CD4-positive, CD25-positive, alpha-beta regulatory T cell (primary cell): Measurements from ENCODE around the gene UBXN7. TPM values are rescaled to one million over a fixed set of nuclear protein-coding genes. Genes with fewer than 3 reads are reported as not detected.
A peak's percentile ranks its signal among the peaks of the same experiment; 100 is the strongest.
"Not testable (repeated sequence)": the region's sequence is repeated elsewhere in the genome, so short reads cannot be mapped to it uniquely, and the experiment has no call there.

Source experiments
- ATAC-seq, 2 donors: fragments of 150-1000 bp; cut with Tn5 transposase; one replicate each; pipeline ENCODE4 v1.10.0; 2021; ENCODE audit warnings: low read depth in 2 of 2, moderate number of reproducible peaks in 2 of 2, moderate library complexity in 1 of 2
- DNase-seq, 3 donors: peaks; one replicate each; pipeline versions ENCODE4 v3.0.0 to v3.0.0-alpha.2; 2012 to 2022; ENCODE audit warnings: mixed read lengths in 1 of 3
- H3K27ac ChIP-seq: one replicate; pipeline ENCODE4 v1.7.0; 2013; ENCODE audit warnings: mild to moderate bottlenecking, low read length; ENCODE audit not compliant: insufficient read depth, poor library complexity, severe bottlenecking
- H3K27me3 ChIP-seq: one replicate; pipeline ENCODE4 v1.7.0; 2013; ENCODE audit warnings: low read length; ENCODE audit not compliant: control insufficient read depth, insufficient read depth
- H3K36me3 ChIP-seq: one replicate; pipeline ENCODE4 v1.7.0; 2013; ENCODE audit warnings: mild to moderate bottlenecking, low read length, moderate library complexity; ENCODE audit not compliant: control insufficient read depth, insufficient read depth
- H3K4me1 ChIP-seq: 2 replicates; pipeline ENCODE4 v1.7.0; 2013; ENCODE audit warnings: mild to moderate bottlenecking, low read length; ENCODE audit not compliant: insufficient read depth, control insufficient read depth, poor library complexity, severe bottlenecking
- H3K4me3 ChIP-seq: one replicate; pipeline ENCODE4 v1.7.0; 2013; ENCODE audit warnings: low read depth, mild to moderate bottlenecking, low read length, moderate library complexity
- H3K9me3 ChIP-seq, 2 experiments: 1 replicate in 1 of 2; 2 replicates in 1 of 2; pipeline ENCODE4 v1.7.0; 2013; ENCODE audit warnings: low read length in 2 of 2, mild to moderate bottlenecking in 1 of 2, moderate library complexity in 1 of 2; ENCODE audit not compliant: control insufficient read depth in 2 of 2
- H3K27ac Mint-ChIP-seq, 3 donors: one replicate each; pipeline ENCODE4 v1.8.0; 2020 to 2022; ENCODE audit warnings: mild to moderate bottlenecking in 3 of 3, mixed read lengths in 3 of 3, moderate library complexity in 2 of 3
- H3K27me3 Mint-ChIP-seq: one replicate; pipeline ENCODE4 v1.8.0; 2022; ENCODE audit warnings: mild to moderate bottlenecking, mixed read lengths
- H3K36me3 Mint-ChIP-seq: one replicate; pipeline ENCODE4 v1.8.0; 2020; ENCODE audit warnings: mixed read lengths
- H3K4me1 Mint-ChIP-seq, 4 donors: one replicate each; pipeline ENCODE4 v1.8.0; 2020 to 2022; ENCODE audit warnings: mixed read lengths in 4 of 4, mild to moderate bottlenecking in 1 of 4
- H3K4me3 Mint-ChIP-seq, 4 donors: one replicate each; pipeline ENCODE4 v1.8.0; 2020 to 2022; ENCODE audit warnings: mild to moderate bottlenecking in 4 of 4, mixed read lengths in 4 of 4, moderate library complexity in 3 of 4
- H3K9me3 Mint-ChIP-seq, 7 donors: one replicate each; pipeline ENCODE4 v1.8.0; 2020 to 2022; ENCODE audit warnings: mixed read lengths in 7 of 7, mild to moderate bottlenecking in 3 of 7, moderate library complexity in 2 of 7
- polyA plus RNA-seq, 4 donors: library from polyadenylated mRNA; unstranded; fragments of 300-500 nt; fragmentation: Illumina TruSeq; gene quantifications; one replicate each; pipeline ENCODE4 v1.2.3, GENCODE V29; 2021
- total RNA-seq: library from RNA; stranded (reverse); gene quantifications from one replicate; pipeline ENCODE4 v1.2.3, GENCODE V29; 2022

UBXN7 gene
- total and polyA plus RNA-seq, 5 donors from 2014 or later: 23.6 to 93.8 (median 33.3) TPM

DNA sequence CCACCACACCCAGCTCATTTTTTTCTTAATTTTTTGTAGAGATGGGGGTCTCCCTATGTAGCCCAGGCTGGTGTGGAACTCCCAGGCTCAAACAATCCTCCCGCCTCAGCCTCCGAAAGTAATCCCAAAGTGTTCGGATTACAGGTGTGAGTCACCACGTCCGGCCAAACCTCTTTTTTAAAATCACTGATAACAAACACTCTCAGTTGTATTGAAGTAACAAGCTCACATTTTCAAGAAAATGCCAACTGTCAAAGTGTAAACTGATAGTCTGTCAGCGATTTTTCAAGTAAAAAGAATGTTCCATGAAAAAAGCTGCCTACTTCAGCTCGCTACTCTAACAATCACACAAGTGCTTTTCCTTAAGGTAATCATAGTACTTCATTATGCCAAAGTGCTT is 33.4 kb downstream of the UBXN7 start:
- H3K27ac Mint-ChIP-seq: peak overlapping the region in 1 of 3 donors; percentile 65
- Histone ChIP-seq H3K36me3 (peaks cover 52% of the 10 kb centered on the region), H3K27ac (no peak overlapping the region), H3K9me3 (no peaks in the 10 kb centered on the region), H3K4me1 (no peaks in the 10 kb centered on the region), H3K4me3 (no peak overlapping the region), H3K27me3 (no peaks in the 10 kb centered on the region)
- ATAC-seq (no peak), DNase-seq (no peak)
- H3K36me3 Mint-ChIP-seq: peaks cover 36% of the 10 kb centered on the region
- no peaks in the 10 kb centered on the region for H3K27me3 Mint-ChIP-seq
- H3K4me3 Mint-ChIP-seq: no peak overlapping the region
- H3K9me3 Mint-ChIP-seq: no peaks in the 10 kb centered on the region
- peaks cover 3 to 9% (median 6%) of the 10 kb centered on the region in 4 donors for H3K4me1 Mint-ChIP-seq

DNA sequence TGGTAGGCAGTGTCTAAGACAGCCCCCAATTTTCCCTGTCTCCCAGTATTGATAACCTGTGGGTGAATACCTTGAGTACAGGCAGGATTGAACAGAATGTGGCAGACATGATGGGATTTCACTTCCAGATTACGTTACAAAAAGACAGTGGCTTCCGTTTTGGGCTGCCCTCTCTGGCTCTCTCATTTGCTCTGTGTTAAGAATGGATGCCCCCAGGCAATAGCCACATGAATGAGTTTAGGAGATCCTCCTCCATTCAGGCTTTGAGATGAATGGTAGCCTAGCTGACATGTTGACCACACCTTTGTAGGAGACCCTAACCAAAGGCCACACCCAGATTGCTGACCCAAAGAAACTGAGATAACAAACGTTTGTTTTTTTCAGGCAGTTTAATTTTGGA is 34.3 kb downstream of the UBXN7 start:
- peaks cover 45% of the 10 kb centered on the region for H3K36me3 Mint-ChIP-seq
- H3K4me1 ChIP-seq: no peaks in the 10 kb centered on the region
- peak overlapping the region in 1 of 3 donors; percentile 14 for H3K27ac Mint-ChIP-seq
- no peaks in the 10 kb centered on the region for H3K9me3 Mint-ChIP-seq
- no peaks in the 10 kb centered on the region for H3K27me3 ChIP-seq
- DNase-seq (no peak), ATAC-seq (no peak)
- no peak overlapping the region for H3K4me3 Mint-ChIP-seq
- H3K27ac ChIP-seq: no peak overlapping the region
- H3K27me3 Mint-ChIP-seq: no peaks in the 10 kb centered on the region
- H3K9me3 ChIP-seq: no peaks in the 10 kb centered on the region
- H3K4me1 Mint-ChIP-seq: peaks cover under 1 to 12% (median 6%) of the 10 kb centered on the region in 4 donors
- no peak overlapping the region for H3K4me3 ChIP-seq
- H3K36me3 ChIP-seq: peaks cover 52% of the 10 kb centered on the region

GRCh38 chr3:196390116-196390515 is 42.1 kb downstream of the UBXN7 start:
- Histone ChIP-seq H3K4me1 (no peaks in the 10 kb centered on the region), H3K36me3 (peaks cover 35% of the 10 kb centered on the region), H3K27me3 (no peaks in the 10 kb centered on the region), H3K4me3 (no peak overlapping the region), H3K27ac (no peak overlapping the region), H3K9me3 (no peaks in the 10 kb centered on the region)
- Mint-ChIP-seq H3K27me3 (no peaks in the 10 kb centered on the region), H3K4me1 (peaks cover 4 to 16% (median 8%) of the 10 kb centered on the region in 4 donors), H3K27ac (no peak overlapping the region), H3K36me3 (peaks cover 68% of the 10 kb centered on the region), H3K9me3 (peaks cover 0 to 9% (median 3%) of the 10 kb centered on the region in 7 donors), H3K4me3 (no peak overlapping the region)
- ATAC-seq (no peak), DNase-seq (no peak)

- H3K9me3 ChIP-seq: no peaks in the 10 kb centered on the region
- no peak overlapping the region for H3K27ac ChIP-seq
- H3K36me3 ChIP-seq: peaks cover 35% of the 10 kb centered on the region
- DNase-seq: no peak
- Mint-ChIP-seq H3K27ac (no peak overlapping the region), H3K27me3 (no peaks in the 10 kb centered on the region), H3K9me3 (peaks cover 0 to 9% (median 3%) of the 10 kb centered on the region in 7 donors), H3K36me3 (peaks cover 79% of the 10 kb centered on the region), H3K4me1 (peaks cover 6 to 14% (median 11%) of the 10 kb centered on the region in 4 donors), H3K4me3 (no peak overlapping the region)
- H3K4me3 ChIP-seq: no peak overlapping the region
- H3K27me3 ChIP-seq: no peaks in the 10 kb centered on the region
- no peak for ATAC-seq
- no peaks in the 10 kb centered on the region for H3K4me1 ChIP-seq
Measured at GRCh38 chr3:196388956-196389355, 43.3 kb downstream of the UBXN7 start.

GRCh38 chr3:196387941-196388340 is 44.3 kb downstream of the UBXN7 start:
- not testable (repeated sequence) for H3K27me3 Mint-ChIP-seq, H3K4me3 ChIP-seq, H3K4me3 Mint-ChIP-seq, H3K27ac ChIP-seq, ATAC-seq, DNase-seq, H3K27me3 ChIP-seq, H3K9me3 ChIP-seq, H3K4me1 ChIP-seq
- Mint-ChIP-seq H3K4me1 (peaks cover 12 to 24% (median 19%) of the 10 kb centered on the region in 4 donors), H3K36me3 (peaks cover 79% of the 10 kb centered on the region), H3K27ac (peak overlapping the region in 1 of 3 donors; percentile 83), H3K9me3 (peaks cover 0 to 10% (median 3%) of the 10 kb centered on the region in 7 donors)
- peaks cover 35% of the 10 kb centered on the region for H3K36me3 ChIP-seq

DNA sequence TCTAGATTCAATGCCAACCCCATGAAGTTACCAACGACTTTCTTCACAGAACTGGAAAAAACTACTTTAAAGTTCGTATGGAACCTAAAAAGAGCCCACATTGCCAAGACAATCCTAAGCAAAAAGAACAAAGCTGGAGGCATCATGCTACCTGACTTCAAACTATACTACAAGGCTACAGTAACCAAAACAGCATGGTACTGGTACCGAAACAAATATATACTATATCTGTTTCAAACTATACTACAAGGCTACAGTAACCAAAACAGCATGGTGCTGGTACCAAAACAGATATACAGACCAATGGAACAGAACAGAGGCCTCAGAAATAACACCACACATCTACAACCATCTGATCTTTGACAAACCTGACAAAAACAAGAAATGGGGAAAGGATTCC is 45.4 kb downstream of the UBXN7 start:
- not testable (repeated sequence) for H3K9me3 ChIP-seq

GRCh38 chr3:196386034-196386433 is 46.2 kb downstream of the UBXN7 start:
- DNase-seq: not testable (repeated sequence)
- H3K4me1 Mint-ChIP-seq: peaks cover 15 to 30% (median 18%) of the 10 kb centered on the region in 4 donors

More for the DNA sequence above, 45.4 kb downstream of the UBXN7 start:
- not testable (repeated sequence) for ATAC-seq, H3K27me3 Mint-ChIP-seq, H3K27me3 ChIP-seq, H3K27ac ChIP-seq, H3K4me3 Mint-ChIP-seq, H3K27ac Mint-ChIP-seq, H3K4me3 ChIP-seq, DNase-seq, H3K4me1 ChIP-seq
- peaks cover 0 to 10% (median 3%) of the 10 kb centered on the region in 7 donors for H3K9me3 Mint-ChIP-seq
- peaks cover 79% of the 10 kb centered on the region for H3K36me3 Mint-ChIP-seq
- peaks cover 30% of the 10 kb centered on the region for H3K36me3 ChIP-seq
- H3K4me1 Mint-ChIP-seq: peaks cover 14 to 29% (median 17%) of the 10 kb centered on the region in 4 donors

DNA sequence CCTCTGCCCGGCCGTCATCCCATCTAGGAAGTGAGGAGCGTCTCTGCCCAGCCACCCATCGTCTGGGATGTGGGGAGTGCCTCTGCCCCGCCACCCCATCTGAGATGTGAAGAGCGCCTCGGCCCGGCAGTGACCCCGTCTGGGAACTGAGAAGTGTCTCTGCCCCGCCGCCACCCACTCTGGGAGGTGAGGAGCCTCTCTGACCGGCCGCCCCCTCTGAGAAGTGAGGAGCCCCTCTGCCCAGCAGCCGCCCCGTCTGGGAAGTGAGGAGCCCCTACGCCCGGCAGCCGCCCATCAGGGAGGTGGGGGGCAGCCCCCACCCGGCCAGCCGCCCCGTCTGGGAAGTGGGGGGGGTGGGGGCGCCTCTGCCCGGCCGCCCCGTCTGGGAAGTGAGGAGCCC is 46.8 kb downstream of the UBXN7 start:
- not testable (repeated sequence) for H3K27ac ChIP-seq, ATAC-seq, DNase-seq, H3K27me3 Mint-ChIP-seq, H3K4me1 ChIP-seq, H3K4me3 ChIP-seq, H3K4me3 Mint-ChIP-seq, H3K9me3 ChIP-seq, H3K27ac Mint-ChIP-seq, H3K27me3 ChIP-seq
- Mint-ChIP-seq H3K4me1 (peaks cover 15 to 30% (median 18%) of the 10 kb centered on the region in 4 donors), H3K36me3 (peaks cover 79% of the 10 kb centered on the region), H3K9me3 (peaks cover 0 to 10% (median 3%) of the 10 kb centered on the region in 7 donors)
- peaks cover 19% of the 10 kb centered on the region for H3K36me3 ChIP-seq

More at GRCh38 chr3:196386034-196386433, 46.2 kb downstream of the UBXN7 start:
- Mint-ChIP-seq H3K36me3 (peaks cover 83% of the 10 kb centered on the region), H3K4me3 (peak overlapping the region in 1 of 4 donors; percentile 15), H3K9me3 (peaks cover 0 to 10% (median 3%) of the 10 kb centered on the region in 7 donors)
- not testable (repeated sequence) for H3K27me3 Mint-ChIP-seq, H3K4me3 ChIP-seq, ATAC-seq, H3K27ac ChIP-seq, H3K27me3 ChIP-seq, H3K4me1 ChIP-seq, H3K27ac Mint-ChIP-seq, H3K9me3 ChIP-seq
- peaks cover 23% of the 10 kb centered on the region for H3K36me3 ChIP-seq
